Glutamatergic neuron (in vitro differentiated cells): ENCODE results near the gene TBC1D17. TPM values are rescaled to one million over a fixed set of nuclear protein-coding genes. Genes with fewer than 3 reads are reported as not detected.

Experiments
- DNase-seq: peaks from one replicate; pipeline ENCODE4 v3.0.0; 2022
- H3K27ac Mint-ChIP-seq: one replicate; pipeline ENCODE4 v1.8.0; 2020; ENCODE audit warnings: mild to moderate bottlenecking, mixed read lengths, inconsistent platforms; ENCODE audit not compliant: unreplicated experiment
- H3K27me3 Mint-ChIP-seq: one replicate; pipeline ENCODE4 v1.8.0; 2020; ENCODE audit warnings: mild to moderate bottlenecking, moderate library complexity, mixed read lengths, inconsistent platforms; ENCODE audit not compliant: unreplicated experiment
- H3K36me3 Mint-ChIP-seq: one replicate; pipeline ENCODE4 v1.8.0; 2020; ENCODE audit warnings: mild to moderate bottlenecking, mixed read lengths, inconsistent platforms; ENCODE audit not compliant: unreplicated experiment
- H3K4me1 Mint-ChIP-seq: one replicate; pipeline ENCODE4 v1.8.0; 2020; ENCODE audit warnings: mild to moderate bottlenecking, low read depth, mixed read lengths, inconsistent platforms; ENCODE audit not compliant: unreplicated experiment
- H3K4me3 Mint-ChIP-seq: one replicate; pipeline ENCODE4 v1.8.0; 2020; ENCODE audit warnings: mild to moderate bottlenecking, mixed read lengths, inconsistent platforms; ENCODE audit not compliant: unreplicated experiment
- H3K9me3 Mint-ChIP-seq: one replicate; pipeline ENCODE4 v1.8.0; 2020; ENCODE audit warnings: mild to moderate bottlenecking, moderate library complexity, mixed read lengths, inconsistent platforms; ENCODE audit not compliant: unreplicated experiment
- total RNA-seq: library from RNA; stranded (reverse); fragmentation: NEBNext Ultra II Directional; extraction: Animal tissue kit (Norgen Biotek cat#: 25700); gene quantifications from one replicate; pipeline ENCODE4 v1.2.1, GENCODE V29; 2021; ENCODE audit not compliant: unreplicated experiment
- TF ChIP-seq, protein P1 (sequence below): fragments of 200-600 bp; sonication (generic); IDR thresholded peaks from one replicate; pipeline ENCODE4 v1.5.0; 2021; ENCODE audit not compliant: partially characterized antibody, unreplicated experiment

Gene TBC1D17
- total RNA-seq, 1 donor from 2014 or later = 56.8 TPM

DNA sequence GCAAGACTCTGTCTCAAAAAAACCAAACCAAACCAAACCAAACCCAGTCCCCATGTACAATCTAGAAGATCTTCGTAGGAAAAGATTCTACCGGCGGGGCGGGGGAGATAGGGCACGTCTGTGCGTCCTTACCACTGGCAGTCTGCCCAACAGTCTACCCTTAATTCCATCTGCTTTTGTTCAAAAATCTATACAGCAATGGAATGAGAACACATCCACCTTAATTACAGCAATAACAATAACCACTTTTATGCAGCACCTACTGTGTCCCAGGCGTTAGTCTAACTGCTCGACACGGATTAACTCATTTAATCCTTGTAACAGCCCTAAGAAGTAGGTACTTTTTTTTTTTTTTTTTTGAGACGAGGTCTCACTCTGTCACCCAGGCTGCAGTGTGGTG, 49.0 kb downstream of the TBC1D17 start:
- TF ChIP-seq, protein P1, sequence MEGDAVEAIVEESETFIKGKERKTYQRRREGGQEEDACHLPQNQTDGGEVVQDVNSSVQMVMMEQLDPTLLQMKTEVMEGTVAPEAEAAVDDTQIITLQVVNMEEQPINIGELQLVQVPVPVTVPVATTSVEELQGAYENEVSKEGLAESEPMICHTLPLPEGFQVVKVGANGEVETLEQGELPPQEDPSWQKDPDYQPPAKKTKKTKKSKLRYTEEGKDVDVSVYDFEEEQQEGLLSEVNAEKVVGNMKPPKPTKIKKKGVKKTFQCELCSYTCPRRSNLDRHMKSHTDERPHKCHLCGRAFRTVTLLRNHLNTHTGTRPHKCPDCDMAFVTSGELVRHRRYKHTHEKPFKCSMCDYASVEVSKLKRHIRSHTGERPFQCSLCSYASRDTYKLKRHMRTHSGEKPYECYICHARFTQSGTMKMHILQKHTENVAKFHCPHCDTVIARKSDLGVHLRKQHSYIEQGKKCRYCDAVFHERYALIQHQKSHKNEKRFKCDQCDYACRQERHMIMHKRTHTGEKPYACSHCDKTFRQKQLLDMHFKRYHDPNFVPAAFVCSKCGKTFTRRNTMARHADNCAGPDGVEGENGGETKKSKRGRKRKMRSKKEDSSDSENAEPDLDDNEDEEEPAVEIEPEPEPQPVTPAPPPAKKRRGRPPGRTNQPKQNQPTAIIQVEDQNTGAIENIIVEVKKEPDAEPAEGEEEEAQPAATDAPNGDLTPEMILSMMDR = no peak
- no peak for DNase-seq
- peaks cover 29% of the 10 kb centered on the region for H3K27me3 Mint-ChIP-seq
- H3K27ac Mint-ChIP-seq = no peak overlapping the region
- peaks cover under 1% of the 10 kb centered on the region for H3K36me3 Mint-ChIP-seq
- no peak overlapping the region for H3K4me3 Mint-ChIP-seq
- H3K4me1 Mint-ChIP-seq = peaks cover 23% of the 10 kb centered on the region
- H3K9me3 Mint-ChIP-seq = peaks cover 18% of the 10 kb centered on the region

DNA sequence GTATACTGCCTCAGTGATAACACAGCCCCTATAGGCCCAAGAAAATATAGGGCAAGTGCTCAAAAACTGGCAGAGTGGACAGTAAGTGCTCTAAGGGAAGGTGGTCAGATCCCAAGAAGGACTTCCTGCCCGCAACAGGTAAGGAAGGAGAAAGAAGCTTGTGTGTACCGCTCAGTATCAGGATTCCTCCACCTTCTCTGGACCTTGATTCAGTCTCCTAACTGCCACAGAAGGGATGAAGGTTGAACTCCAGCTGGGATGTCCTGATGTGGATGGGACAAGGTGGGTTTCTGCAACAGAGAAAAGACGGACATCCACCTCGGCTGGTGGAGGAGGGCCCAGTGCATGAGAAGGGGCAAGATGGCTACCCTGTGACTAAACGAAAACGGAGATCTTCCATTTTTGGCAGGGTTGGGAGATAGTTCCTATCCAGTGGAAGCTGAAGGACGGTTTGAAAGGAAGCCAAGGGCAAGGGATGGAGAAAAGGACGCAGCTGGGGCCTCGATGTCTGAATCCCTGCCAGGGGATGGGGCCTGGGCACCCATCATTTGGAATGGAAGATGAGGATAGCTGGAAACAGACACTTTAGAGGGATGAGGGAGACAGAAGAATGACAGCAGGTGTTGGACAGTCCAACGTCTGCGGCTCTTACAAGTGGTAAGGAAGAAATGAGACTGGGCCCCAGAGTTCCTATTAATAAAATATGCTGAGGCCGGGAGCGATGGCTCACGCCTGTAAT, 50.2 kb downstream of the TBC1D17 start:
- peaks cover 23% of the 10 kb centered on the region for H3K9me3 Mint-ChIP-seq
- H3K36me3 Mint-ChIP-seq = peaks cover 8% of the 10 kb centered on the region
- peak overlapping the region; percentile 100 for H3K27ac Mint-ChIP-seq
- H3K4me1 Mint-ChIP-seq = peaks cover 22% of the 10 kb centered on the region
- H3K27me3 Mint-ChIP-seq = peaks cover 29% of the 10 kb centered on the region
- TF ChIP-seq, protein P1 = no peak
- peak overlapping the region; percentile 99 for H3K4me3 Mint-ChIP-seq
- no peak for DNase-seq

DNA sequence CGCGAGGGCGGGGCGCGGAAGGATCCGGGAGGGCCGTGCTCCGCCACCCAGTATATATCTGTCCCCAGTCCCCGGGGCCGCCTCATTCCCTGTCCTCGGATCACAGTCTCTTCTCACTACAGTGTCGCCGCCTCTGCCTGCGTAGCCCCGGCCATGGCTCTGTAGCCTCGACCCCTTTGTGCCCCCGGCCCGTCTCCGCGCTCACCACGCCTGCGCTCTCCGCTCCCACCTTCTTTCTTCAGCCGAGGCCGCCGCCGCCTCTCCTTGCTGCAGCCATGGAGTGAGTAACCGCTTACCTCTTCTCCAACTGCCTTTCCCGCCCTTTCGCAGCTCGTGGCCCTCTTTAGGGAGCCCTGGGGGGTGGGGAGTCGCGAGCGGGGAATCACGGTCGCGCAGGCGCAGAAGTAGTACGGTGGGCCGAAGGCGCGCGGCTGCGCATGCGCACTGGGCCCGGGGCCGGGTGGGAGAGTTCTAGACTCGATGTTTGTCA, 51.7 kb downstream of the TBC1D17 start, which contains the start of the genes ATF5 and NUP62:
TSS of gene ATF5 (plus strand) at position 85 of the 490 bp plus-strand sequence. CDS start 1,646 bp downstream, outside the sequence.
TSS of gene NUP62 (minus strand) at position 384 of the 490 bp plus-strand sequence. CDS start 19,697 bp downstream, outside the sequence.
- DNase-seq = peak; percentile 93
- H3K4me1 Mint-ChIP-seq = peaks cover 18% of the 10 kb centered on the region
- peaks cover 25% of the 10 kb centered on the region for H3K9me3 Mint-ChIP-seq
- peak within 1 kb of the TSS; percentile 99 for H3K4me3 Mint-ChIP-seq
- TF ChIP-seq, protein P1 = peak; percentile 12
- peak within 1 kb of the TSS; percentile 100 for H3K27ac Mint-ChIP-seq
- peaks cover 8% of the 10 kb centered on the region for H3K36me3 Mint-ChIP-seq
- peaks cover 33% of the 10 kb centered on the region for H3K27me3 Mint-ChIP-seq

DNA sequence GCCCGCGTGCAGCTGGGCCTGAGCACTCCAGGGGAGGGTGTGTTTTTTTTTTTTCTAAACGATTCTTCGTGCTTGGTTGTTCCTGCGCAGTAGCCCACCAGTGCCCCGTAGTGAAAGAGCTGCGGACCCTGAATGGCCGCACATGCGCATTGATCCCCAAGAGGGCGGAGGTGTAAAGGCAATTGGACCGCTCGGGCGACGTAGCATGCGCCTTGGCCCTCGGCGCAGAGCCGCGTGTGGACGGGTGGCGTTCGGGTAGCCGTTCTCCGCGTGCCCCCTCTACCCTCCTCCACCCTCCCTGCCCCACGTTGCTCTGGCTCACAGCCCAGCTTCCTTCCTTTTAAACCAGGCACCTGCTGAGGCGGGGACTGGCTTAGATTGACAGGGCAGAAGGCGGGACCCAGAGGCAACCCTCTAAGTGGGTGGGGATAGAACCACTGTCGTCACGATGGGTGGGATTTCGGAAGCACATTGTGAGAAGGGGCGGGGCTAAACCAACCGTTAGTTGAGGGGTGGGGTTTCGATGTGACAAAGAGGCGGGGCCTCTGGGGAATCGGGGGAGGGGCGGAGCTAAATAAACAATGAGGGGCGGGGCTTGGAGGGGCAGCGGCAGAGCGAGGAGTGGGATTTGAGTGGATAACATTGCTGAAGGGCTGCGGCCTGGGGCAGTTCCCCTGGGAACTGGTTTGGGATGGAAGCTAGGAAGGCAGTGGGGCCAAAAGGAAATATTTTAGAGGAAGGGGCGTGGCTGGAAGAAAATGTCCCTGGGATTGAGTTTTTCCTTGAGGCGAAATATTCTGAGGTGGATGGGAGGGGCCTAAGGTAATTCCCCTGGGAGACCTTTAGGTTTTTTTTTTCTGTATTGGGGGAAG, 52.3 kb downstream of the TBC1D17 start:
- Mint-ChIP-seq H3K9me3 (peaks cover 25% of the 10 kb centered on the region), H3K4me3 (peak overlapping the region; percentile 99), H3K27me3 (peaks cover 32% of the 10 kb centered on the region), H3K36me3 (peaks cover 8% of the 10 kb centered on the region), H3K4me1 (peaks cover 18% of the 10 kb centered on the region), H3K27ac (peak overlapping the region; percentile 100)
- TF ChIP-seq, protein P1 = peak; percentile 13
- DNase-seq = peak; percentile 95
